Measurements from ENCODE around the gene C2CD4C. TPM values are rescaled to one million over a fixed set of nuclear protein-coding genes. Genes with fewer than 3 reads are reported as not detected.

C2CD4C gene
- total RNA-seq (2022) (0.16 and 0.43 TPM in 2 replicates), Bru-seq, nascent RNA (percentile 13 among the genes with signal in this experiment), BruChase-seq, experiment 1, labeled RNA remaining after a 2-hour chase (percentile 26 among the genes with signal in this experiment), BruChase-seq, experiment 2, labeled RNA remaining after a 6-hour chase (percentile 14 among the genes with signal in this experiment)
- long read RNA-seq: 0 reads

DNA sequence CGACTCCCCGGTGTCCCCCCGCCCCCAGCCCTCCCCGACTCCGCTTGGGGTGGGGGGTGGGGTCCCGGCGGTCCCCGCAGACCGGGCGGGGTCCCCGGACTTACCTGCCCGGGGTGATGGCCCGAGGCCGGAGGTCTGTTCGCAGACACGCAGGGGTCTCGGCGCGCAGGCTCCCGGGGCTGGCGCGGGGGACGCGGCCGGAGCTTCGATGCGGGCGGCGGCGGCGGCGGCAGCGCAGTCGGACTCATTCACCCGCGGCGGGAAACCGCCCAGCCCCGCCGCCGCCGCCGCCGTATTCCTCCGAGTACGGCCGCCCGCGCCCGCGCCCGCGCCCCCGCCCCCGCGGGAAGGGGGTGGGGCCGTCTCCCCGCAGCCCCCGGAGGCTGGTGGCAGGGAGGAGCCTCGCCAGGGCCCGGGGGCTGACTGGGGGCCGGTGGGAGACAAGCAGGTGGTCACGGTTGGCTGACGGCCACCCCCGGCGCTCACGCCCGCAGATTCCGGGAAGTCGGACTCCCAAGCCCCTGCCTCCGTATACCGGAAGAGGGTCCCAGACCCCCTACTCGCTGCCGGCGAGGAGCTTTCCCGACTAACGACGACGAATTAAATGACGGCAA lies at the start of gene C2CD4C:
TSS of gene C2CD4C (minus strand) at position 246 of the 614 bp plus-strand sequence. CDS start 786 bp downstream, outside the sequence.
- no peaks in the 10 kb centered on the region for H3K4me1 Mint-ChIP-seq (ENCODE audit: low read depth, unreplicated experiment)
- H3K9me3 Mint-ChIP-seq (ENCODE audit: unreplicated experiment): no peaks in the 10 kb centered on the region
- no peak within 1 kb of the TSS for H3K27ac Mint-ChIP-seq (ENCODE audit: unreplicated experiment)
- peak within 1 kb of the TSS; percentile 41 for H3K4me3 ChIP-seq (ENCODE audit: low read depth, low read length)
- TF ChIP-seq CTCF (IDR thresholded peaks at IDR 0.05; ENCODE audit: insufficient read depth in 1 of 2, low read depth in 1 of 2, low read length in 1 of 2, severe bottlenecking in 1 of 2, unreplicated experiment in 1 of 2): no peak
- BruUV-seq (replicated peaks): no TSS peak
- peak within 1 kb of the TSS; percentile 82 for H3K4me3 Mint-ChIP-seq (ENCODE audit: unreplicated experiment)
- H3K27me3 ChIP-seq (replicated peaks; ENCODE audit: control insufficient read depth, insufficient read depth, low read length): no peaks in the 10 kb centered on the region; the same call in 1 of the 2 replicates
- no peaks in the 10 kb centered on the region for H3K36me3 Mint-ChIP-seq (ENCODE audit: insufficient read depth, unreplicated experiment)
- intact Hi-C loops (cut with micrococcal nuclease; ENCODE audit: unreplicated experiment): no loop called here
- ChIA-PET CTCF (interaction anchor here (0.6 kb wide), 1 partner anchor 267 kb away, joined by 4 read pairs; no protein-coding TSS in a partner anchor), POLR2A (no interaction called here)
- peaks cover 5% of the 10 kb centered on the region for H3K27me3 Mint-ChIP-seq (ENCODE audit: insufficient read depth, unreplicated experiment)
- no peaks in the 10 kb centered on the region for H3K36me3 ChIP-seq (ENCODE audit: control insufficient read depth, insufficient read depth, low read length)
- peak; percentile 31 to 54 for DNase-seq
- peaks cover 5% of the 10 kb centered on the region; the same call in 1 of the 2 replicates for H3K4me1 ChIP-seq
- no peaks in the 10 kb centered on the region for H3K9me3 ChIP-seq

GRCh38 chr19:458091-459042 lies 49.4 kb upstream of the C2CD4C start:
- intact Hi-C loops (cut with micrococcal nuclease; ENCODE audit: unreplicated experiment): no loop called here
- Histone ChIP-seq H3K4me3 (ENCODE audit: low read depth, low read length) (no peak overlapping the region), H3K9me3 (no peaks in the 10 kb centered on the region), H3K36me3 (ENCODE audit: control insufficient read depth, insufficient read depth, low read length) (no peaks in the 10 kb centered on the region), H3K4me1 (no peaks in the 10 kb centered on the region), H3K27me3 (replicated peaks; ENCODE audit: control insufficient read depth, insufficient read depth, low read length) (no peaks in the 10 kb centered on the region)
- DNase-seq: no peak
- Mint-ChIP-seq H3K9me3 (ENCODE audit: unreplicated experiment) (no peaks in the 10 kb centered on the region), H3K4me3 (ENCODE audit: unreplicated experiment) (no peak overlapping the region), H3K27ac (ENCODE audit: unreplicated experiment) (no peak overlapping the region), H3K27me3 (ENCODE audit: insufficient read depth, unreplicated experiment) (no peaks in the 10 kb centered on the region), H3K36me3 (ENCODE audit: insufficient read depth, unreplicated experiment) (no peaks in the 10 kb centered on the region), H3K4me1 (ENCODE audit: low read depth, unreplicated experiment) (no peaks in the 10 kb centered on the region)
- POLR2A ChIA-PET: no interaction called here
- CTCF ChIA-PET: no interaction called here
- TF ChIP-seq CTCF (IDR thresholded peaks at IDR 0.05; ENCODE audit: insufficient read depth in 1 of 2, low read depth in 1 of 2, low read length in 1 of 2, severe bottlenecking in 1 of 2, unreplicated experiment in 1 of 2): no peak
- no TSS peak for BruUV-seq (replicated peaks)

GRCh38 chr19:457636-458035 lies 48.7 kb upstream of the C2CD4C start:
- no peak overlapping the region for H3K27ac Mint-ChIP-seq (ENCODE audit: unreplicated experiment)
- no TSS peak for BruUV-seq (replicated peaks)
- Histone ChIP-seq H3K4me3 (ENCODE audit: low read depth, low read length) (no peak overlapping the region), H3K36me3 (ENCODE audit: control insufficient read depth, insufficient read depth, low read length) (no peaks in the 10 kb centered on the region), H3K4me1 (no peaks in the 10 kb centered on the region), H3K9me3 (no peaks in the 10 kb centered on the region), H3K27me3 (replicated peaks; ENCODE audit: control insufficient read depth, insufficient read depth, low read length) (no peaks in the 10 kb centered on the region)
- no peaks in the 10 kb centered on the region for H3K9me3 Mint-ChIP-seq (ENCODE audit: unreplicated experiment)
- DNase-seq: no peak
- CTCF ChIA-PET: no interaction called here
- TF ChIP-seq CTCF (IDR thresholded peaks at IDR 0.05; ENCODE audit: insufficient read depth in 1 of 2, low read depth in 1 of 2, low read length in 1 of 2, severe bottlenecking in 1 of 2, unreplicated experiment in 1 of 2): no peak
- no peaks in the 10 kb centered on the region for H3K36me3 Mint-ChIP-seq (ENCODE audit: insufficient read depth, unreplicated experiment)
- no peak overlapping the region for H3K4me3 Mint-ChIP-seq (ENCODE audit: unreplicated experiment)
- no peaks in the 10 kb centered on the region for H3K4me1 Mint-ChIP-seq (ENCODE audit: low read depth, unreplicated experiment)
- POLR2A ChIA-PET: no interaction called here
- no peaks in the 10 kb centered on the region for H3K27me3 Mint-ChIP-seq (ENCODE audit: insufficient read depth, unreplicated experiment)
- intact Hi-C loops (cut with micrococcal nuclease; ENCODE audit: unreplicated experiment): no loop called here

Measured in Caco-2 (cell line).